Activated gamma-delta T cell treated with Interleukin-2 at 50 U/mL for 16 hours (primary cell): ENCODE measurements around the gene LGALS3BP.
"Not testable (repeated sequence)": the region's sequence is repeated elsewhere in the genome, so short reads cannot be mapped to it uniquely, and the experiment has no call there.

Experiments used
- DNase-seq: peaks from one replicate; pipeline ENCODE4 v3.0.0-alpha.2; 2020

LGALS3BP gene

GRCh38 chr17:78960928-78961327 lies 18.8 kb downstream of the LGALS3BP start:
- no peak for DNase-seq

GRCh38 chr17:78959803-78960202 lies 19.9 kb downstream of the LGALS3BP start:
- no peak for DNase-seq

- no peak for DNase-seq
Measured at GRCh38 chr17:78958641-78959127, 21.0 kb downstream of the LGALS3BP start.

GRCh38 chr17:78957128-78957527 lies 22.6 kb downstream of the LGALS3BP start:
- DNase-seq = no peak

DNA sequence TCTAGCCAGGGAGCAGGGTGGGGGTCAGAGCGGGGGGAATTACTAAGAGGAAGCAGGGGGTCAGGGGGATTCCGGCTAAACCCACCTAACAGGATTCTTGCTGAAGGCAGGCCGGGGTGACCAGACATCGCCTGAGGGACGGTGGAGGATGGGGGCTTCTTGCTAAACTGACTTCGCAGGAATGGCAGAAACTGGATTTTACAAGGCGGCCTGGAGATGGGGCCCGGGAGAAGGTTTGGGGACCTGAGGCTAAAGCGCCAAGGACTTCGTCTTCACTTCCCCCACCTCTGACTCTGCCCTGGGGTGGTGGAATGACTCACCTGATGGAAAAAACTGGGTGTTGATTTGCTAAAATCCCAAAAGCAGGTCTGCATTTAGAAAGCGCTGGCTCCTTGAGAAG lies 23.5 kb downstream of the LGALS3BP start:
- DNase-seq = no peak

GRCh38 chr17:78954684-78955083 lies 25.0 kb downstream of the LGALS3BP start:
- DNase-seq = no peak

- no peak for DNase-seq
Measured at GRCh38 chr17:78953356-78954350, 26.1 kb downstream of the LGALS3BP start.

DNA sequence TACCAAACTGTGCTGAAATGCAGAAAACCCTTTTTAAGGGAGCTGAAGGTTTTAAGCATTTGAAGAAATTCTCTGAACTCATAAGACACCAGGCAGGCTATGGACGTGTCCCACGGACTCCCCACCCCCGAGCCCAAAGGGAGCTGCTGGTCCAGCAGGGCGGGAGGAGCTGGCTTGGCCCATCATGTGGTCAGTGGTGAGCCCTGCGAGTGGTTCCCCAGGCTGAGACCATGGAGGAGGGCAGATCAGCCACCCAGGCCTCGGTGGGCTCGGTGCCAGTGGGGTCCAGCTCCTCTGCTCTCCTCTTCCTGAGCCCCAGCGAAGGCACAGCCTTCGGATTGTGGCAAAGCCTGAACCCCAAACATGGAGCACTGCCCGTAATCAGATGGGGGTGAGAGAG lies 27.0 kb downstream of the LGALS3BP start:
- no peak for DNase-seq

GRCh38 chr17:78951967-78952551 lies 27.7 kb downstream of the LGALS3BP start:
- DNase-seq = no peak

DNA sequence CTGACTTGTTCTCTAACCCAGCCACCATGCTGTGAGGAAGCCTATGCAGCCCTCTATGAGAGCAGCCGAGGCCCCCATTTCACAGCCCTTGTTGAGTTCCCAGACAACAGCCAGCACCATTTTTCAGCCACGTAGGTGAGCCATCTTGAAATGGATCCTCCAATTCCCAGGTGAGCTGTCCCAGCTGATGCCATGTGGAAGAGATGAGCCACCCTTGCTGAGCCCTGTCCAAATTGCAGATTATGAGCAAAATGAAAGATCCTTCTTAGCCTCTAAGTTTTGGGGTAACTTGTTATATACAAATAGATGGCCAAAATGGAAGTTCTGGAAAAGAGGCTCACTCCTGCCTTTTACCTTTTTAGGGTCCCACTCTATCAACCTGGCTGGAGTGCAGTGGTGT lies 28.9 kb downstream of the LGALS3BP start:
- no peak for DNase-seq

DNA sequence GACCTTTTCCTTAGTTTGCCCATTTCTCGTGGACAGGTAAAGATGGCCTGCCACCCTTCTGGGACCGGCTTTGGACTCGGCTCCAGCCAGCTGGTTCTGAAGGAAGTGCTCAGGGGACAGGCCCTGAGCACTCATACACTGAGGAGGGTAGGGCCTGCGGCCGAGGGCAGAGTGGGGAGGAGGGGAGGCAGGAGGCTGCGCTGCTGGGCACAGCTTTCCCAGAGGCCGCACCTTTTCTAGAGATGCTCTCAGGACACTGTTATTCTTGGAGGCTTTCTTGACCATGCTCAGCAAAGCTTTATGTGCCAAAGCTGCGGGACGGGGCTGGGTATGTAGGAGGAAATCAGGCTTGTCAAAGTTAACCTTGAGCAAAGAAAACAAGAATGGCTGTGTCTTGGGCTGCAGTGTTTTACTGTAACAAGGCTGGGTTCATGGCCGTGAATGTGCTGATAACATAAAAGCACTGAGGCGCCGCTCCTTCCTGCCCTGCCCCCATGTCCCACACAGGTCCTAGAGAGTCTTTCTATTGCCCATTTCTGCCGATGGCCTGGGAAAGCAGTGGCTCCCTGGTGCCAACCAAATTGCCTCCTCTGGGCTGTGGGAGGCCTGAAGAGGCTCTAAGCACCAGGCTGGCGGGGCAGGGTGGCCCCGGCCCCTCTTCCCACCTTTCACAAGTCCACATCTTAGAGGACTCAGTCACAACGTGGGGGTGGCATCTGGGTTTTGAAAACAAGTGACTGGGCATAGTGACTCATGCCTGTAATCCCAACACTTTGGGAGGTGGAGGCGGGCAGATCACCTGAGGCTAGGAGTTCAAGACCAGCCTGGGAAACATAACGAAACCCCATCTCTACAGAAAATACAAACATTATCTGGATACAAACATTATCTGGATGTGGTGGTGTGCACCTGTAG lies 32.2 kb downstream of the LGALS3BP start:
- no peak for DNase-seq

GRCh38 chr17:78946631-78947030 lies 33.1 kb downstream of the LGALS3BP start:
- DNase-seq = no peak

- no peak for DNase-seq
Measured at GRCh38 chr17:78946131-78946530, 33.6 kb downstream of the LGALS3BP start.

- DNase-seq = not testable (repeated sequence)
Measured at GRCh38 chr17:78945455-78945854, 34.3 kb downstream of the LGALS3BP start.

GRCh38 chr17:78944956-78945355 lies 34.8 kb downstream of the LGALS3BP start:
- DNase-seq = no peak

DNA sequence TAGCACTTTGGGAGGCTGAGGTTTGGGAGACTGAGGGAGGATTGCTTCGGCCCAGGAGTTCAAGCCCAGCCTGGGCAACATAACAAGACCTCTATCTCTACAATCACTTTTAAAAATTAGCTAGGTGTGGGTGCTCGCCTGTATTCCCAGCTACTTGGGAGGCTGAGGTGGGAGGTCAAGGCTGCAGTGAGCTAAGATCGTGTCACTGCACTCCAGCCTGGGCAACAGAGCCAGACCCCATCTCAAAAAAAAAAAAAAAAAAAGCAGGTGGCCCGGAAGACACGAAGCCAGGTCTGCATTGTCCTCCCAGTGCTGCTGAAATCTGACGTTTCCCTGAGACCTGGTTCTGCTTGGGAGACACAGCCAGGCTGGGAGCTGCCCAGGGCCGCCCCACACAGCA lies 35.7 kb downstream of the LGALS3BP start:
- no peak for DNase-seq

DNA sequence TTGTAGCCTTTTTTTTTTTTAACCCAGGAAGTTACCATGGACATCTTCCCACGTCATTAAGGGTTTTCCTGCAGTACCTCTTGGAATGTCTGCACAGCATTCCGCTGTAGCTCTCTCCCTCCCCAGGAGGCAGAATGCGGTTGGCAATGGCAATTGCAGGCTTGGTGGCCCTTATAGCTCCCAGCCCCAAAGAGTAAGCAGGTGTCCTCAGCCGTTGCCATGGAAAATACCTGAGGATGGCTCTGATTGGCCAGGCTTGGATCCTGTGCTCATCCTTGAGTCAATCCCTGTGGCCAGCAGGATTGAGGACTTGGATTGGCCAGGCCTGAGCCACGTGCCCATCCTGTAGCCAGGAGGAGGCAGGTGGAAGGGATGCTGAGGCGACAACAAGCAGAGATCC lies 39.0 kb downstream of the LGALS3BP start:
- no peak for DNase-seq

- DNase-seq = no peak
Measured at GRCh38 chr17:78940258-78940657, 39.5 kb downstream of the LGALS3BP start.

- no peak for DNase-seq
Measured at GRCh38 chr17:78939615-78940014, 40.1 kb downstream of the LGALS3BP start.

DNA sequence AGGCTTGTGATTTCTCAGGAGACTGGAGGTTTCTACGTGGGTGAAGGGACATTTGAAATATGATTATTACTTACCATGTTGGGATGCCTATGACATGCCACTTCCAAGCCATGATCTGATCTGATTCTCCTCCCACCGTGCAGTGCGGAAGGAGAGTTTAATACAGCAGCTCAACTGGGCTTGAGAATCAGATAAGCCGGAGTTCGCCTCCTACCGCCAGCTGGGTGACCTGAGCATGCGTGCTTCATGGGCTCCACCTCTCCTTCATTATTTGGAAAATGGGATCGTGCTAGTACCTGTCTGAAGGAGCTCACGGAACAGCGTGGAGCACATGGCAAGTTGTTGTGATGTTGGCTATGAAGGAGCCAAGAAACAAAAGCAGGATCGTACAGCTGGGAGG lies 42.2 kb downstream of the LGALS3BP start:
- no peak for DNase-seq

- no peak for DNase-seq
Measured at GRCh38 chr17:78935419-78936323, 44.1 kb downstream of the LGALS3BP start.
